GM12891 (cell line): ENCODE results near the gene SPCS1.
A peak's percentile ranks its signal among the peaks of the same experiment; 100 is the strongest.

ENCODE experiments used
- DNase-seq: peaks from one replicate; pipeline ENCODE4 v3.0.0; 2011; ENCODE audit warnings: low spot score; ENCODE audit not compliant: insufficient read length
- FAIRE-seq: peaks from 2 replicates; lab custom pipeline; 2011; peaks lifted over from hg19 to GRCh38; lab: Jason Lieb, UNC
- PAX5 ChIP-seq: IDR thresholded peaks from 2 replicates; pipeline ENCODE4 v1.6.1; 2011; ENCODE audit warnings: low read length, moderate library complexity, mild to moderate bottlenecking; ENCODE audit not compliant: insufficient read depth, severe bottlenecking
- POLR2A ChIP-seq: IDR thresholded peaks from 2 replicates; pipeline ENCODE4 v1.6.1; 2011; ENCODE audit warnings: low read depth, low read length, control low read depth
- POLR2AphosphoS5 ChIP-seq: IDR thresholded peaks from 2 replicates; pipeline ENCODE4 v1.6.1; 2011; ENCODE audit warnings: low read depth, low read length, control low read depth
- POU2F2 ChIP-seq: IDR thresholded peaks from 2 replicates; pipeline ENCODE4 v1.6.1; 2011; ENCODE audit warnings: low read depth, mild to moderate bottlenecking, control low read depth, low read length, moderate library complexity
- SPI1 ChIP-seq: IDR thresholded peaks from 2 replicates; pipeline ENCODE4 v1.6.1; 2011; ENCODE audit warnings: low read depth, low read length, control low read depth
- TAF1 ChIP-seq: IDR thresholded peaks from 2 replicates; pipeline ENCODE4 v1.6.1; 2011; ENCODE audit warnings: low read depth, low read length, control low read depth

The SPCS1 gene

GRCh38 chr3:52694528-52695189 lies 11.2 kb upstream of the SPCS1 start:
- TF ChIP-seq SPI1, result no peak
- TF ChIP-seq PAX5, result no peak
- TF ChIP-seq POLR2AphosphoS5, result peak; percentile 74
- DNase-seq, result no peak
- FAIRE-seq, result no peak

GRCh38 chr3:52695798-52696671 lies 9.9 kb upstream of the SPCS1 start:
- FAIRE-seq, result peak; percentile 40

GRCh38 chr3:52696830-52697631 lies 8.9 kb upstream of the SPCS1 start:
- TF ChIP-seq POLR2A (peak; percentile 39; the same call in 1 of the 2 replicates), POU2F2 (no peak), SPI1 (peak; percentile 58; the same call in 1 of the 2 replicates), TAF1 (no peak), POLR2AphosphoS5 (no peak; the same call in 1 of the 2 replicates), PAX5 (no peak)
- DNase-seq (no peak), FAIRE-seq (peak; percentile 43)

More at GRCh38 chr3:52695798-52696671, 9.9 kb upstream of the SPCS1 start:
- TF ChIP-seq POLR2A (no peak), POLR2AphosphoS5 (peak; percentile 47; the same call in 1 of the 2 replicates), SPI1 (no peak), POU2F2 (no peak)
- DNase-seq, result no peak

- no peak for FAIRE-seq
- TF ChIP-seq TAF1 (no peak), SPI1 (no peak), POLR2AphosphoS5 (peak; percentile 39; the same call in 1 of the 2 replicates), POU2F2 (no peak), POLR2A (no peak)
- no peak for DNase-seq
Observed at GRCh38 chr3:52697632-52697965, 8.3 kb upstream of the SPCS1 start.

GRCh38 chr3:52703341-52703740 lies 2.6 kb upstream of the SPCS1 start:
- FAIRE-seq (no peak), DNase-seq (no peak)

GRCh38 chr3:52704611-52705437 lies 1.1 kb upstream of the SPCS1 start:
- no peak for DNase-seq
- TF ChIP-seq PAX5 (no peak), POLR2AphosphoS5 (no peak), TAF1 (no peak), POU2F2 (no peak), SPI1 (no peak), POLR2A (no peak)
- peak; percentile 87 for FAIRE-seq

More at GRCh38 chr3:52703341-52703740, 2.6 kb upstream of the SPCS1 start:
- TF ChIP-seq PAX5 (no peak), POLR2AphosphoS5 (no peak)

- TF ChIP-seq POLR2A (no peak), SPI1 (no peak), POU2F2 (no peak), POLR2AphosphoS5 (no peak), TAF1 (no peak), PAX5 (no peak)
- FAIRE-seq (no peak), DNase-seq (no peak)
Observed at GRCh38 chr3:52705438-52705687, 543 bp upstream of the SPCS1 start.

GRCh38 chr3:52707585-52707984 lies 1.7 kb downstream of the SPCS1 start:
- no peak for DNase-seq
- peak; percentile 35 for FAIRE-seq

GRCh38 chr3:52710512-52710911 lies 4.6 kb downstream of the SPCS1 start:
- no peak for DNase-seq
- TF ChIP-seq PAX5, result no peak
- peak; percentile 54; the same call in 1 of the 2 replicates for TF ChIP-seq SPI1
- peak; percentile 57 for FAIRE-seq

More at GRCh38 chr3:52707585-52707984, 1.7 kb downstream of the SPCS1 start:
- TF ChIP-seq SPI1, result peak; percentile 80
- no peak for TF ChIP-seq PAX5
- TF ChIP-seq POLR2AphosphoS5, result no peak
